HepG2 (cell line): ENCODE measurements around the gene PLEKHO1. TPM values are rescaled to one million over a fixed set of nuclear protein-coding genes. Genes with fewer than 3 reads are reported as not detected.

Experiments used
- AGO2 ChIP-seq: fragments of 200-400 bp; formaldehyde crosslinking; optimal IDR thresholded peaks from 2 replicates; pipeline ENCODE3; 2017; ENCODE audit warnings: mild to moderate bottlenecking, low read depth, low read length, moderate library complexity
- CBX2 ChIP-seq, 2 experiments: fragments of 200-600 bp in 1 of 2; sonication (generic); formaldehyde crosslinking in 1 of 2; IDR thresholded peaks; 2 replicates each; pipeline versions ENCODE4 v1.7.0 to v1.8.1; 2018 to 2022; ENCODE audit warnings: low read depth in 2 of 2, low read length in 1 of 2, mild to moderate bottlenecking in 1 of 2, missing genetic modification reagents in 1 of 2
- FOSL1 ChIP-seq: sonication (generic); formaldehyde crosslinking; IDR thresholded peaks from 2 replicates; pipeline ENCODE4 v1.9.0; 2021; ENCODE audit warnings: missing genetic modification reagents, borderline replicate concordance
- IKZF1 ChIP-seq: fragments of 450-650 bp; IDR thresholded peaks from 2 replicates; pipeline ENCODE4 v1.7.1; 2016
- KMT2A ChIP-seq: sonication (generic); formaldehyde crosslinking; IDR thresholded peaks from 2 replicates; pipeline ENCODE4 v1.4.0; 2020; ENCODE audit warnings: missing genetic modification reagents
- NFKBIZ ChIP-seq: IDR thresholded peaks from 2 replicates; pipeline ENCODE4 v1.6.1; 2018; ENCODE audit warnings: missing genetic modification reagents, missing compliant biosample characterization
- NPAS2 ChIP-seq: sonication (generic); formaldehyde crosslinking; IDR thresholded peaks from 2 replicates; pipeline ENCODE4 v1.8.0; 2022; ENCODE audit warnings: mild to moderate bottlenecking, missing genetic modification reagents, borderline replicate concordance
- RNF2 ChIP-seq: fragments of 450-650 bp; conservative IDR thresholded peaks from 2 replicates; pipeline ENCODE4 v1.6.1; 2016; ENCODE audit warnings: low read depth
- SALL1 ChIP-seq: sonication (generic); formaldehyde crosslinking; IDR thresholded peaks from 2 replicates; pipeline ENCODE4 v1.8.0; 2022; ENCODE audit warnings: mild to moderate bottlenecking, missing genetic modification reagents
- SKI ChIP-seq: fragments of 450-650 bp; IDR thresholded peaks from one replicate; pipeline ENCODE4 v1.6.1; 2018; ENCODE audit warnings: mild to moderate bottlenecking; ENCODE audit not compliant: partially characterized antibody
- TCF7L2 ChIP-seq: IDR thresholded peaks from 2 replicates; pipeline ENCODE4 v1.6.1; 2011; ENCODE audit warnings: mild to moderate bottlenecking, low read depth, low read length, moderate library complexity
- TSC22D2 ChIP-seq: sonication (generic); formaldehyde crosslinking; IDR thresholded peaks from 2 replicates; pipeline ENCODE4 v1.5.1; 2020; ENCODE audit warnings: missing genetic modification reagents, mild to moderate bottlenecking, borderline replicate concordance
- YEATS2 ChIP-seq: sonication (generic); formaldehyde crosslinking; IDR thresholded peaks from 2 replicates; pipeline ENCODE4 v1.4.0; 2020; ENCODE audit warnings: missing genetic modification reagents, borderline replicate concordance
- ZNF501 ChIP-seq: sonication (generic); formaldehyde crosslinking; IDR thresholded peaks from 2 replicates; pipeline ENCODE4 v1.5.1; 2020; ENCODE audit warnings: mild to moderate bottlenecking, moderate library complexity, missing genetic modification reagents
- ZNF577 ChIP-seq: sonication (generic); formaldehyde crosslinking; IDR thresholded peaks from 2 replicates; pipeline ENCODE4 v1.4.0; 2020; ENCODE audit warnings: mild to moderate bottlenecking, low read depth, missing genetic modification reagents, borderline replicate concordance
- ZNF619 ChIP-seq: sonication (generic); formaldehyde crosslinking; IDR thresholded peaks from 2 replicates; pipeline ENCODE4 v1.4.0; 2020; ENCODE audit warnings: mild to moderate bottlenecking, missing genetic modification reagents
- ZNF790 ChIP-seq: sonication (generic); formaldehyde crosslinking; IDR thresholded peaks from 2 replicates; pipeline ENCODE4 v1.8.0; 2022; ENCODE audit warnings: missing genetic modification reagents, mild to moderate bottlenecking, borderline replicate concordance
- polyA plus RNA-seq, 8 experiments: library from polyadenylated mRNA; depleted of rRNA in 3 of 8; stranded (reverse) in 7 of 8; unstranded in 1 of 8; fragments of >200 nt; fragmentation: Illumina TruSeq in 4 of 8; extraction: Trizol in 4 of 8; gene quantifications; 2 replicates each; pipeline versions ENCODE4 v1.2.1 to v1.2.3, GENCODE V29; 2011 to 2016; ENCODE audit warnings: low read depth in 4 of 8, missing spikeins in 1 of 8, mixed read lengths in 1 of 8; ENCODE audit not compliant: insufficient read depth in 1 of 8
- total RNA-seq, 5 experiments: library from RNA; depleted of rRNA; stranded (reverse); fragments of >200 nt; fragmentation: Illumina TruSeq; extraction: Trizol; gene quantifications; 2 replicates each; pipeline ENCODE4 v1.2.3, GENCODE V29; 2016; ENCODE audit warnings: low read depth in 1 of 5
- TF ChIP-seq, protein P1 (sequence below): IDR thresholded peaks from 2 replicates; pipeline ENCODE4 v1.4.0; 2020; ENCODE audit warnings: mild to moderate bottlenecking, missing genetic modification reagents
- TF ChIP-seq, protein P2 (sequence below): sonication (generic); formaldehyde crosslinking; IDR thresholded peaks from 2 replicates; pipeline ENCODE4 v1.5.1; 2020; ENCODE audit warnings: mild to moderate bottlenecking, missing genetic modification reagents
- TF ChIP-seq, protein P3 (sequence below): sonication (generic); formaldehyde crosslinking; conservative IDR thresholded peaks from 2 replicates; pipeline ENCODE4 v1.4.0; 2020; ENCODE audit warnings: missing genetic modification reagents

Gene PLEKHO1
- total and polyA plus RNA-seq, 2 of the 13 experiments (the other 11 are each of a cell fraction or from before 2014, with no cell fraction given): 9.8 to 10.1 TPM

- TF ChIP-seq, protein P1, sequence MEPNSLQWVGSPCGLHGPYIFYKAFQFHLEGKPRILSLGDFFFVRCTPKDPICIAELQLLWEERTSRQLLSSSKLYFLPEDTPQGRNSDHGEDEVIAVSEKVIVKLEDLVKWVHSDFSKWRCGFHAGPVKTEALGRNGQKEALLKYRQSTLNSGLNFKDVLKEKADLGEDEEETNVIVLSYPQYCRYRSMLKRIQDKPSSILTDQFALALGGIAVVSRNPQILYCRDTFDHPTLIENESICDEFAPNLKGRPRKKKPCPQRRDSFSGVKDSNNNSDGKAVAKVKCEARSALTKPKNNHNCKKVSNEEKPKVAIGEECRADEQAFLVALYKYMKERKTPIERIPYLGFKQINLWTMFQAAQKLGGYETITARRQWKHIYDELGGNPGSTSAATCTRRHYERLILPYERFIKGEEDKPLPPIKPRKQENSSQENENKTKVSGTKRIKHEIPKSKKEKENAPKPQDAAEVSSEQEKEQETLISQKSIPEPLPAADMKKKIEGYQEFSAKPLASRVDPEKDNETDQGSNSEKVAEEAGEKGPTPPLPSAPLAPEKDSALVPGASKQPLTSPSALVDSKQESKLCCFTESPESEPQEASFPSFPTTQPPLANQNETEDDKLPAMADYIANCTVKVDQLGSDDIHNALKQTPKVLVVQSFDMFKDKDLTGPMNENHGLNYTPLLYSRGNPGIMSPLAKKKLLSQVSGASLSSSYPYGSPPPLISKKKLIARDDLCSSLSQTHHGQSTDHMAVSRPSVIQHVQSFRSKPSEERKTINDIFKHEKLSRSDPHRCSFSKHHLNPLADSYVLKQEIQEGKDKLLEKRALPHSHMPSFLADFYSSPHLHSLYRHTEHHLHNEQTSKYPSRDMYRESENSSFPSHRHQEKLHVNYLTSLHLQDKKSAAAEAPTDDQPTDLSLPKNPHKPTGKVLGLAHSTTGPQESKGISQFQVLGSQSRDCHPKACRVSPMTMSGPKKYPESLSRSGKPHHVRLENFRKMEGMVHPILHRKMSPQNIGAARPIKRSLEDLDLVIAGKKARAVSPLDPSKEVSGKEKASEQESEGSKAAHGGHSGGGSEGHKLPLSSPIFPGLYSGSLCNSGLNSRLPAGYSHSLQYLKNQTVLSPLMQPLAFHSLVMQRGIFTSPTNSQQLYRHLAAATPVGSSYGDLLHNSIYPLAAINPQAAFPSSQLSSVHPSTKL: peak; percentile 28; the same call in 1 of the 2 replicates
- TF ChIP-seq NFKBIZ (CRISPR knock-in tag): no peak
- TF ChIP-seq NPAS2: no peak
- TF ChIP-seq TCF7L2: no peak
- TF ChIP-seq KMT2A (CRISPR knock-in tag): no peak
- peak; percentile 66 for TF ChIP-seq RNF2
- TF ChIP-seq TSC22D2 (CRISPR knock-in tag): no peak
- TF ChIP-seq ZNF501 (CRISPR knock-in tag): peak; percentile 43
- no peak for TF ChIP-seq IKZF1
- TF ChIP-seq CBX2 (IDR thresholded peaks at IDR 0.05; ENCODE audit: low read depth, low read length): no peak
- TF ChIP-seq CBX2 (CRISPR knock-in tag; IDR thresholded peaks at IDR 0.05; ENCODE audit: low read depth): no peak
- 0 out of 2 replicates have a peak, but pooled peaks have one; percentile 39 for TF ChIP-seq YEATS2
- TF ChIP-seq, protein P2, sequence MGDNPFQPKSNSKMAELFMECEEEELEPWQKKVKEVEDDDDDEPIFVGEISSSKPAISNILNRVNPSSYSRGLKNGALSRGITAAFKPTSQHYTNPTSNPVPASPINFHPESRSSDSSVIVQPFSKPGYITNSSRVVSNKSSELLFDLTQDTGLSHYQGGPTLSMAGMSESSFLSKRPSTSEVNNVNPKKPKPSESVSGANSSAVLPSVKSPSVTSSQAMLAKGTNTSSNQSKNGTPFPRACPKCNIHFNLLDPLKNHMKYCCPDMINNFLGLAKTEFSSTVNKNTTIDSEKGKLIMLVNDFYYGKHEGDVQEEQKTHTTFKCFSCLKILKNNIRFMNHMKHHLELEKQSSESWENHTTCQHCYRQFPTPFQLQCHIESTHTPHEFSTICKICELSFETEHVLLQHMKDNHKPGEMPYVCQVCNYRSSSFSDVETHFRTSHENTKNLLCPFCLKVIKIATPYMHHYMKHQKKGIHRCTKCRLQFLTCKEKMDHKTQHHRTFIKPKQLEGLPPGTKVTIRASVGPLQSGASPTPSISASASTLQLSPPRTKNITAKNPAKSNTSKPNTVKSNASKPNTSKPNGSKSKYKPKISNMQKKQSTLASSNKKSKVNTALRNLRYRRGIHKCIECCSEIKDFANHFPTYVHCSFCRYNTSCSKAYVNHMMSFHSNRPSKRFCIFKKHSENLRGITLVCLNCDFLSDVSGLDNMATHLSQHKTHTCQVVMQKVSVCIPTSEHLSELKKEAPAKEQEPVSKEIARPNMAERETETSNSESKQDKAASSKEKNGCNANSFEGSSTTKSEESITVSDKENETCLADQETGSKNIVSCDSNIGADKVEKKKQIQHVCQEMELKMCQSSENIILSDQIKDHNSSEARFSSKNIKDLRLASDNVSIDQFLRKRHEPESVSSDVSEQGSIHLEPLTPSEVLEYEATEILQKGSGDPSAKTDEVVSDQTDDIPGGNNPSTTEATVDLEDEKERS (CRISPR knock-in tag): no peak
- TF ChIP-seq FOSL1 (CRISPR knock-in tag): no peak
- TF ChIP-seq ZNF790 (CRISPR knock-in tag): no peak
- TF ChIP-seq, protein P3, sequence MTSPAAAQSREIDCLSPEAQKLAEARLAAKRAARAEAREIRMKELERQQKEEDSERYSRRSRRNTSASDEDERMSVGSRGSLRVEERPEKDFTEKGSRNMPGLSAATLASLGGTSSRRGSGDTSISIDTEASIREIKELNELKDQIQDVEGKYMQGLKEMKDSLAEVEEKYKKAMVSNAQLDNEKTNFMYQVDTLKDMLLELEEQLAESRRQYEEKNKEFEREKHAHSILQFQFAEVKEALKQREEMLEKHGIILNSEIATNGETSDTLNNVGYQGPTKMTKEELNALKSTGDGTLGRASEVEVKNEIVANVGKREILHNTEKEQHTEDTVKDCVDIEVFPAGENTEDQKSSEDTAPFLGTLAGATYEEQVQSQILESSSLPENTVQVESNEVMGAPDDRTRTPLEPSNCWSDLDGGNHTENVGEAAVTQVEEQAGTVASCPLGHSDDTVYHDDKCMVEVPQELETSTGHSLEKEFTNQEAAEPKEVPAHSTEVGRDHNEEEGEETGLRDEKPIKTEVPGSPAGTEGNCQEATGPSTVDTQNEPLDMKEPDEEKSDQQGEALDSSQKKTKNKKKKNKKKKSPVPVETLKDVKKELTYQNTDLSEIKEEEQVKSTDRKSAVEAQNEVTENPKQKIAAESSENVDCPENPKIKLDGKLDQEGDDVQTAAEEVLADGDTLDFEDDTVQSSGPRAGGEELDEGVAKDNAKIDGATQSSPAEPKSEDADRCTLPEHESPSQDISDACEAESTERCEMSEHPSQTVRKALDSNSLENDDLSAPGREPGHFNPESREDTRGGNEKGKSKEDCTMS (CRISPR knock-in tag): no peak
- 0 out of 2 replicates have a peak, but pooled peaks have one; percentile 26 for TF ChIP-seq ZNF619
- peak; percentile 62 for TF ChIP-seq SALL1 (CRISPR knock-in tag)
- TF ChIP-seq AGO2: no peak
- TF ChIP-seq SKI: no peak
- no peak for TF ChIP-seq ZNF577
Measured at GRCh38 chr1:150162862-150163706, 13.4 kb downstream of the PLEKHO1 start (continued).
